GM18870 (cell line): ENCODE measurements around the gene ROR2.

ENCODE experiments used
- ATAC-seq: cut with Tn5 transposase; IDR thresholded peaks from one replicate; pipeline ENCODE4 v1.9.1; 2021; ENCODE audit warnings: moderate library complexity; ENCODE audit not compliant: unreplicated experiment

ROR2 gene

GRCh38 chr9:91843623-91844148 is 106.3 kb downstream of the ROR2 start:
- no peak for ATAC-seq

- ATAC-seq, result no peak
Measured at GRCh38 chr9:91843093-91843492, 106.9 kb downstream of the ROR2 start.

- ATAC-seq, result no peak
Measured at GRCh38 chr9:91842358-91843049, 107.5 kb downstream of the ROR2 start.

- no peak for ATAC-seq
Measured at GRCh38 chr9:91841591-91841990, 108.4 kb downstream of the ROR2 start.

GRCh38 chr9:91840882-91841281 is 109.1 kb downstream of the ROR2 start:
- ATAC-seq, result no peak

GRCh38 chr9:91840469-91840868 is 109.6 kb downstream of the ROR2 start:
- no peak for ATAC-seq

GRCh38 chr9:91839926-91840465 is 110.0 kb downstream of the ROR2 start:
- ATAC-seq, result no peak

- ATAC-seq, result no peak
Measured at GRCh38 chr9:91837981-91838731, 111.9 kb downstream of the ROR2 start.

- ATAC-seq, result no peak
Measured at GRCh38 chr9:91836515-91836914, 113.5 kb downstream of the ROR2 start.

GRCh38 chr9:91835632-91836031 is 114.4 kb downstream of the ROR2 start:
- ATAC-seq, result no peak

GRCh38 chr9:91835216-91835615 is 114.8 kb downstream of the ROR2 start:
- no peak for ATAC-seq

GRCh38 chr9:91834740-91835139 is 115.3 kb downstream of the ROR2 start:
- no peak for ATAC-seq

GRCh38 chr9:91833878-91834255 is 116.2 kb downstream of the ROR2 start:
- no peak for ATAC-seq

GRCh38 chr9:91833096-91833877 is 116.7 kb downstream of the ROR2 start:
- ATAC-seq, result no peak

- ATAC-seq, result no peak
Measured at GRCh38 chr9:91832322-91832721, 117.7 kb downstream of the ROR2 start.

- ATAC-seq, result no peak
Measured at GRCh38 chr9:91825866-91826265, 124.2 kb downstream of the ROR2 start.

- no peak for ATAC-seq
Measured at GRCh38 chr9:91825422-91825821, 124.6 kb downstream of the ROR2 start.

GRCh38 chr9:91824601-91825305 is 125.3 kb downstream of the ROR2 start:
- no peak for ATAC-seq

GRCh38 chr9:91824151-91824550 is 125.9 kb downstream of the ROR2 start:
- ATAC-seq, result no peak
